ENCODE data around the gene LAMA3. TPM values are rescaled to one million over a fixed set of nuclear protein-coding genes. Genes with fewer than 3 reads are reported as not detected.

LAMA3 gene, protein sequence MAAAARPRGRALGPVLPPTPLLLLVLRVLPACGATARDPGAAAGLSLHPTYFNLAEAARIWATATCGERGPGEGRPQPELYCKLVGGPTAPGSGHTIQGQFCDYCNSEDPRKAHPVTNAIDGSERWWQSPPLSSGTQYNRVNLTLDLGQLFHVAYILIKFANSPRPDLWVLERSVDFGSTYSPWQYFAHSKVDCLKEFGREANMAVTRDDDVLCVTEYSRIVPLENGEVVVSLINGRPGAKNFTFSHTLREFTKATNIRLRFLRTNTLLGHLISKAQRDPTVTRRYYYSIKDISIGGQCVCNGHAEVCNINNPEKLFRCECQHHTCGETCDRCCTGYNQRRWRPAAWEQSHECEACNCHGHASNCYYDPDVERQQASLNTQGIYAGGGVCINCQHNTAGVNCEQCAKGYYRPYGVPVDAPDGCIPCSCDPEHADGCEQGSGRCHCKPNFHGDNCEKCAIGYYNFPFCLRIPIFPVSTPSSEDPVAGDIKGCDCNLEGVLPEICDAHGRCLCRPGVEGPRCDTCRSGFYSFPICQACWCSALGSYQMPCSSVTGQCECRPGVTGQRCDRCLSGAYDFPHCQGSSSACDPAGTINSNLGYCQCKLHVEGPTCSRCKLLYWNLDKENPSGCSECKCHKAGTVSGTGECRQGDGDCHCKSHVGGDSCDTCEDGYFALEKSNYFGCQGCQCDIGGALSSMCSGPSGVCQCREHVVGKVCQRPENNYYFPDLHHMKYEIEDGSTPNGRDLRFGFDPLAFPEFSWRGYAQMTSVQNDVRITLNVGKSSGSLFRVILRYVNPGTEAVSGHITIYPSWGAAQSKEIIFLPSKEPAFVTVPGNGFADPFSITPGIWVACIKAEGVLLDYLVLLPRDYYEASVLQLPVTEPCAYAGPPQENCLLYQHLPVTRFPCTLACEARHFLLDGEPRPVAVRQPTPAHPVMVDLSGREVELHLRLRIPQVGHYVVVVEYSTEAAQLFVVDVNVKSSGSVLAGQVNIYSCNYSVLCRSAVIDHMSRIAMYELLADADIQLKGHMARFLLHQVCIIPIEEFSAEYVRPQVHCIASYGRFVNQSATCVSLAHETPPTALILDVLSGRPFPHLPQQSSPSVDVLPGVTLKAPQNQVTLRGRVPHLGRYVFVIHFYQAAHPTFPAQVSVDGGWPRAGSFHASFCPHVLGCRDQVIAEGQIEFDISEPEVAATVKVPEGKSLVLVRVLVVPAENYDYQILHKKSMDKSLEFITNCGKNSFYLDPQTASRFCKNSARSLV (N-terminal part only)
- total RNA-seq = 3.5 and 7.8 TPM in 2 replicates

DNA sequence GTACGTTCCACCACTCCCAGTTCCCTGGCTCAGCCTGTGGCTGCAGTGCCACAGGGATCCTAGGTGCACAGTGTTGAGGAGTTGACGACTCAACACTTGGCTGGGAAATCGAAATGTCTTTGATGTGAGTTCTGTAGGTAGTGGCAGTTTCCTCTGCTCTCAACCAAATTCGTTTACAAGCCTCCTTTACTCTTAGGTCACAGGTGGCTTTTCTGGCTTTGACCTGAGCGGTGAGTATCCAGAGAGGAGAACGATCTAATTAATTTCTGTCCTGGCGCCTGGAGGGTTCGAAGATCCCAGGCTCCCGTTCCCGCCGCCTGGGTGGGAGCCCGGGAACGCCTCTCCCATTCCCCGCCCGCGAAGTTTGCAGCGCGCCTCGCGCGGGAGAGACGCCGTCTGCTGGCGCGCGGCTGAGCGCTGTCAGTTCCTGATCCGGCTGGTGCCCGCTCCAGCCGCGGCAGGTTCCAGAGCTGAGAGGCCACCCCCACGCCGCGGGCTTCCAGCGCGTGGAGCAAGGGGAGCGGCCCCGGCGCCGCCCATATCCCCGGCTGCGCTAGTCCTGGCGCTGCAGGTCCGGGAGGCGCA, at the start of gene LAMA3:
Gene LAMA3 (plus strand): TSS at position 423 of the 585 bp plus-strand sequence. CDS start 231 bp downstream, outside the sequence.

DNA sequence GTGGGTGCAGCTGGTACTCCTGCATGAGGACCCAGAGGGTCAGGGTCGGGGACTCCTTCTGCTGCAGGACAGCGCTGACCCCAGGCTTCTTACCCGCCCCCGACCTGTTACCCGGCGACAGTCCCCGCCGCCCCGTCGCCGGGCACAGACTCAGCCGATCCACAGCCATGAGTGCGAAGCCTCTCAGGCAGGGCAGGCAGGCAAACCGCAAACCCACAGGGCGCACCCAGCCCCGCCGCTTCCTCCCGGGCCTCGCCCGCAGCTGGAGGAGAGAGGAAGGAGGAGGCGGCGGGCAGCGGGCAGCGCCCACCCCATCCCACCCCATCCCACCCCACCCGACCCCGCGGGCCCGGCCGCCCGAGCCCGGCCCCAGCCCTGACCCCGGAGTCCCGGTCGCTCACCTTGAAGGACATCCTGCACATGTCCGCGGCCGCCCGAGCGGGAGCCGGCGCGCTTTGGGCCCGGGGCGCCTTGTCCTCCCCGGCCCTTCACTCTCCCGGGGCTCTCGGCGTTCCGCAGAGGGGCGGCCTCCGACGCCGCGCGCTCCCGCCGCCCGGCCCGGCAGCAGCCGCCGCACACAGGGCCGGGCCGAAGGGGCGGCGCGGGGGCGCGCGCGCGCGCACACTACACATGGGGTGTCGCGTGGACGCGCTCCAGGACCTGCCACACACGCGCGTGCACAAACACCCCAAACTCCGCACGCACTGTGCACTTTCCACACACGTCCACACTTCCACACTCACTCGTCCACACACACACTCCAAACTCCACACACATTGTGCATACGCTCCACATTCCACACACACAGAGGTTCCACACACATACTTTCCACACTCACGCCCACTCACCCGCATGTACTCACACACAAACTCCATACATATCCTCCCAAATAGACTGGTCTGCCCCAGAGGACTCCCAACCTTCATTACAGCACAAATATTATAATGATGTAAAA, 26.7 kb upstream of the LAMA3 start, which contains the start of gene ANKRD29:
Gene ANKRD29 (minus strand): TSS at position 603 of the 955 bp plus-strand sequence. CDS start 181 bp downstream, at position 422.

Other genes starting within 250 kb of the LAMA3 start
- 28.3 and 49.1 TPM in 2 replicates for gene RIOK3, start 236.2 kb upstream of the LAMA3 start, total RNA-seq
- 11.6 and 20.0 TPM in 2 replicates for gene RMC1, start 185.9 kb upstream of the LAMA3 start, total RNA-seq
- 18.6 and 31.6 TPM in 2 replicates for gene NPC1, start 102.9 kb upstream of the LAMA3 start, total RNA-seq
- 0.82 and 1.7 TPM in 2 replicates for gene ANKRD29, start 26.5 kb upstream of the LAMA3 start, total RNA-seq

Data from pericardium fibroblast (primary cell).